Keratinocyte (primary cell): ENCODE data around the gene ABL2.

ENCODE experiments used
- CTCF ChIP-seq, 3 experiments: IDR thresholded peaks in 1 of 3; conservative IDR thresholded peaks in 1 of 3; optimal IDR thresholded peaks in 1 of 3; 2 replicates in 2 of 3; 3 replicates in 1 of 3; pipeline versions ENCODE3 to v1.5.1; 2011; ENCODE audit warnings: low read length in 3 of 3, mild to moderate bottlenecking in 3 of 3, moderate library complexity in 2 of 3, control low read depth in 1 of 3, inconsistent platforms in 1 of 3; ENCODE audit not compliant: insufficient read depth in 2 of 3; ENCODE audit errors: extremely low read depth in 1 of 3
- EZH2 ChIP-seq: IDR thresholded peaks from one replicate; pipeline ENCODE4 v1.6.1; 2012; ENCODE audit warnings: inconsistent platforms, mild to moderate bottlenecking, low read length, moderate library complexity

GRCh38 chr1:179144626-179145025, 84.9 kb downstream of the ABL2 start:
- no peak for TF ChIP-seq CTCF (optimal IDR thresholded peaks at IDR 0.05 in 1 of 3, IDR thresholded peaks at IDR 0.05 in 1 of 3, conservative IDR thresholded peaks at IDR 0.05 in 1 of 3; ENCODE audit: extremely low read depth in 1 of 3, insufficient read depth in 2 of 3, low read length in 3 of 3)
- no peak for TF ChIP-seq EZH2
